Osteocyte (in vitro differentiated cells): ENCODE data around the gene TNFRSF18. TPM values are rescaled to one million over a fixed set of nuclear protein-coding genes. Genes with fewer than 3 reads are reported as not detected.

ENCODE experiments used
- DNase-seq: peaks from one replicate; pipeline ENCODE4 v3.0.0; 2021; ENCODE audit warnings: mixed read lengths; ENCODE audit not compliant: unreplicated experiment; ENCODE audit errors: extremely low spot score
- H3K27ac Mint-ChIP-seq: one replicate; pipeline ENCODE4 v1.8.0; 2021; ENCODE audit warnings: mild to moderate bottlenecking, mixed read lengths; ENCODE audit not compliant: unreplicated experiment
- H3K27me3 Mint-ChIP-seq: one replicate; pipeline ENCODE4 v1.8.0; 2021; ENCODE audit warnings: mixed read lengths; ENCODE audit not compliant: unreplicated experiment
- H3K36me3 Mint-ChIP-seq: one replicate; pipeline ENCODE4 v1.8.0; 2021; ENCODE audit warnings: mixed read lengths; ENCODE audit not compliant: unreplicated experiment
- H3K4me1 Mint-ChIP-seq: one replicate; pipeline ENCODE4 v1.8.0; 2021; ENCODE audit warnings: mixed read lengths; ENCODE audit not compliant: unreplicated experiment
- H3K4me3 Mint-ChIP-seq: one replicate; pipeline ENCODE4 v1.8.0; 2021; ENCODE audit warnings: mild to moderate bottlenecking, moderate library complexity, mixed read lengths; ENCODE audit not compliant: unreplicated experiment
- H3K9me3 Mint-ChIP-seq: one replicate; pipeline ENCODE4 v1.8.0; 2021; ENCODE audit warnings: mixed read lengths; ENCODE audit not compliant: unreplicated experiment
- total RNA-seq: library from RNA; stranded (reverse); gene quantifications from 2 replicates; pipeline ENCODE4 v1.2.1, GENCODE V29; 2021
- TF ChIP-seq, protein P1 (sequence below): fragments of 200-600 bp; sonication (generic); IDR thresholded peaks from 2 replicates; pipeline ENCODE4 v1.5.0; 2021; ENCODE audit warnings: antibody characterized with exemption, mild to moderate bottlenecking, moderate library complexity

The TNFRSF18 gene
- total RNA-seq, 1 donor from 2014 or later, result not detected

- Mint-ChIP-seq H3K9me3 (no peaks in the 10 kb centered on the region), H3K4me1 (peaks cover 1% of the 10 kb centered on the region), H3K27me3 (no peaks in the 10 kb centered on the region), H3K27ac (no peak within 1 kb of the TSS), H3K4me3 (no peak within 1 kb of the TSS), H3K36me3 (no peaks in the 10 kb centered on the region)
- TF ChIP-seq, protein P1, sequence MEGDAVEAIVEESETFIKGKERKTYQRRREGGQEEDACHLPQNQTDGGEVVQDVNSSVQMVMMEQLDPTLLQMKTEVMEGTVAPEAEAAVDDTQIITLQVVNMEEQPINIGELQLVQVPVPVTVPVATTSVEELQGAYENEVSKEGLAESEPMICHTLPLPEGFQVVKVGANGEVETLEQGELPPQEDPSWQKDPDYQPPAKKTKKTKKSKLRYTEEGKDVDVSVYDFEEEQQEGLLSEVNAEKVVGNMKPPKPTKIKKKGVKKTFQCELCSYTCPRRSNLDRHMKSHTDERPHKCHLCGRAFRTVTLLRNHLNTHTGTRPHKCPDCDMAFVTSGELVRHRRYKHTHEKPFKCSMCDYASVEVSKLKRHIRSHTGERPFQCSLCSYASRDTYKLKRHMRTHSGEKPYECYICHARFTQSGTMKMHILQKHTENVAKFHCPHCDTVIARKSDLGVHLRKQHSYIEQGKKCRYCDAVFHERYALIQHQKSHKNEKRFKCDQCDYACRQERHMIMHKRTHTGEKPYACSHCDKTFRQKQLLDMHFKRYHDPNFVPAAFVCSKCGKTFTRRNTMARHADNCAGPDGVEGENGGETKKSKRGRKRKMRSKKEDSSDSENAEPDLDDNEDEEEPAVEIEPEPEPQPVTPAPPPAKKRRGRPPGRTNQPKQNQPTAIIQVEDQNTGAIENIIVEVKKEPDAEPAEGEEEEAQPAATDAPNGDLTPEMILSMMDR, result no peak
- DNase-seq, result no peak
These were observed 40.4 kb upstream of the TNFRSF18 start, which contains the start of gene C1QTNF12 for GRCh38 chr1:1246577-1247340. Gene C1QTNF12 (minus strand): TSS chr1:1246722. CDS start chr1:1246690, 32 bp downstream.

DNA sequence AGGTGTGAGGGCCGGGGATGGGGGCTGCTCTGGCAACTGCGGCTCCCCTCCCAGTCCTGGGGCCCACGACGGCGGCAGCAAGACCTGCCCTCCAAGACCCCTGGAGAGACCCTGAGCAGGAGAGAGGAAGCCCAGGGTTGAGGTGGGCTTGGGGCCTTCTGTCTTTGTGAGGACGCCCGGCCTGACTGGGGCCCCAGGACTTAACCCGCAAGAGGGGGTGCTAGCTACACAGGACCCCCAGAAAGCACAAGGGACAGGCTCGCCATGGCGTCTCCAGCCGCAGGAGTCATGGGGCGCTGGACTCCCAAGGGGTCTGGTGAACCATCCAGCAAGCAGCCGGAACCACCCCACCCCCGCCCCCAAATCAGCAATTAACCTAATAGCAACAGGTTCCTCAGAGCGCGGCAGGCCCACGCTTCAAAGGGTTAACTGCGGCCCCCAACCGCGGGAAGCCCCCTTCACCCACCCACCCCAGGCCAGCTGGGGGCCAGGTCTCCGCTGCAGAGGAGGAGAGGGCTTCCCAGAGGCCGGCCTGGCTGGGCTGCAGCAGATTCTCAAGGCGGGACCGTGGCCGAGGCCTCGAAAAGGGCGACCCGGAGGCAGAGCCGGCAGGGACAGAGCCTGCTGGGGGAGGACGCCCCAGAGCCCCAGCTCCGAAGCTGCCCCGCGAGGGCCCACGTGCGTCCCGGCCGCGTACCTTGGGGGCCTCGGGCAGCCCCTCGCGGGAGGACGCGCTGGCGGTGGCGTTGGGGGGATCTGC is 39.6 kb upstream of the TNFRSF18 start:
- no peaks in the 10 kb centered on the region for H3K9me3 Mint-ChIP-seq
- no peak overlapping the region for H3K4me3 Mint-ChIP-seq
- no peak overlapping the region for H3K27ac Mint-ChIP-seq
- no peaks in the 10 kb centered on the region for H3K36me3 Mint-ChIP-seq
- DNase-seq, result no peak
- H3K27me3 Mint-ChIP-seq, result no peaks in the 10 kb centered on the region
- peaks cover 1% of the 10 kb centered on the region for H3K4me1 Mint-ChIP-seq
- TF ChIP-seq, protein P1, result no peak

GRCh38 chr1:1245178-1245816 is 38.9 kb upstream of the TNFRSF18 start:
- Mint-ChIP-seq H3K27me3 (no peaks in the 10 kb centered on the region), H3K4me3 (no peak overlapping the region), H3K9me3 (no peaks in the 10 kb centered on the region), H3K27ac (no peak overlapping the region), H3K4me1 (peaks cover 1% of the 10 kb centered on the region), H3K36me3 (no peaks in the 10 kb centered on the region)
- TF ChIP-seq, protein P1, result no peak
- no peak for DNase-seq

DNA sequence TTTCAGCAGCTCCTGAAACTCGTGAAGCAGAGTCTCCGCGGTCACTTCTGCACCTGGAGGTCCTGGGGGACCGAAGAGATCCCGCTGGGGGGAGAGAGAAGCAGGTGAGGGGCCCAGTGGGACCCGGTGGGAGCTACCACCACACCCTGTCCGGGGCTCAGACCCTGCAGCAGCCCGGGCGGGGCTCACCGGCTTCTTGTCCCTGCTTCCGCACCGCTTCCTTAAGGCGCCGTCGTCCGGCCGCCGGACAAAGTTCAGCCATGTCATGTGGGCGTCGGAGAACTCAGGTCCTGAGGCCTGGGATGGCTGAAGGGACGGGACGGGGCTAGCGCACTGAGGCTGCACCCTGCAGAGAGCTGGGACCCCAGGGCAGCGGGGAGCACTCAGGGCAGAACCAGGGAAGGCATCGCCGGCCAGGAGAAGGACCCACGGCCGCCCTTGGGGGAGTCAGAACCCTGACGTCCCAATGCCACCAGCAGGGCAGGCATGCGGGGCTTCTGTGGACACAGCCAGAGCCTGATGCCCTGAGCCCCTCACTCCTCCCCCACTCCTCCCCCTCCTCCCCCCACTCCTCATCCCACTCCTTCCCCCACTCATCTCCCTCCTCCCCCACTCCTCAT is 37.9 kb upstream of the TNFRSF18 start:
- no peaks in the 10 kb centered on the region for H3K36me3 Mint-ChIP-seq
- H3K27ac Mint-ChIP-seq, result no peak overlapping the region
- H3K4me3 Mint-ChIP-seq, result no peak overlapping the region
- H3K4me1 Mint-ChIP-seq, result peaks cover 8% of the 10 kb centered on the region
- TF ChIP-seq, protein P1, result no peak
- no peaks in the 10 kb centered on the region for H3K27me3 Mint-ChIP-seq
- no peaks in the 10 kb centered on the region for H3K9me3 Mint-ChIP-seq
- no peak for DNase-seq
